Measurements from ENCODE around the gene TEC.

GRCh38 chr4:48234575-48234974 lies 35.1 kb downstream of the TEC start:
- TF ChIP-seq POLR2A (IDR thresholded peaks at IDR 0.05; ENCODE audit: low read length) (no peak), GATA1 (IDR thresholded peaks at IDR 0.05; ENCODE audit: low read depth, low read length) (no peak)

Measured in erythroblast (primary cell).